Ovary (tissue), 3 donors: Measurements from ENCODE around the gene LLCFC1.

Source experiments
- EP300 ChIP-seq: sonication (generic); formaldehyde crosslinking; IDR thresholded peaks from one replicate; pipeline ENCODE4 v1.6.1; 2017; ENCODE audit warnings: antibody characterized with exemption
- POLR2A ChIP-seq: fragments of 450-650 bp; IDR thresholded peaks from one replicate; pipeline ENCODE4 v1.6.1; 2017; ENCODE audit warnings: antibody characterized with exemption, mild to moderate bottlenecking, moderate library complexity
- TF ChIP-seq, protein P1 (sequence below), 3 donors: fragments of 450-650 bp in 2 of 3; fragments of 200-600 bp in 1 of 3; IDR thresholded peaks; one replicate each; pipeline versions ENCODE4 v1.5.1 to v1.8.0; 2016 to 2022; ENCODE audit warnings: antibody characterized with exemption in 3 of 3, mild to moderate bottlenecking in 1 of 3
- donor health status: DM: no; HTN: no; CAD: no.

DNA sequence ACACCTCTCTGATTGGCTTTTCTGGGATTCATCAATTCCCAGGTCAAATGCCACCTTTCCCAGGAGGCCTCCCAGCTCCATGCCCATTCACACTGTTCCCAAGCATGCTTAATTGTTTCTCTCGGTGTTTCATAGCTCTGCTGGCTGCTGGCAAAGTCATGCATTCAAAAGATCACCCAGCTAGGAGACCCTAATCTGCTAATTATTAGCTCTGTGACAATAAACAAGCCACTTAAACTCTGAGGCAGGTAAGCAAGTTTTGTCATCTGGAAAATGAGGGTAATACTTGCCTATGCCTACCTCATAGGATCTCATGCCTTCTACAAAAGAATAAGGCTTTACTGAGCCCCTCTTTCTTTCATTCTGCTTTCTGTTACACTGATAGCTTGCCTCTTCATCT lies 23.7 kb downstream of the LLCFC1 start:
- TF ChIP-seq, protein P1, sequence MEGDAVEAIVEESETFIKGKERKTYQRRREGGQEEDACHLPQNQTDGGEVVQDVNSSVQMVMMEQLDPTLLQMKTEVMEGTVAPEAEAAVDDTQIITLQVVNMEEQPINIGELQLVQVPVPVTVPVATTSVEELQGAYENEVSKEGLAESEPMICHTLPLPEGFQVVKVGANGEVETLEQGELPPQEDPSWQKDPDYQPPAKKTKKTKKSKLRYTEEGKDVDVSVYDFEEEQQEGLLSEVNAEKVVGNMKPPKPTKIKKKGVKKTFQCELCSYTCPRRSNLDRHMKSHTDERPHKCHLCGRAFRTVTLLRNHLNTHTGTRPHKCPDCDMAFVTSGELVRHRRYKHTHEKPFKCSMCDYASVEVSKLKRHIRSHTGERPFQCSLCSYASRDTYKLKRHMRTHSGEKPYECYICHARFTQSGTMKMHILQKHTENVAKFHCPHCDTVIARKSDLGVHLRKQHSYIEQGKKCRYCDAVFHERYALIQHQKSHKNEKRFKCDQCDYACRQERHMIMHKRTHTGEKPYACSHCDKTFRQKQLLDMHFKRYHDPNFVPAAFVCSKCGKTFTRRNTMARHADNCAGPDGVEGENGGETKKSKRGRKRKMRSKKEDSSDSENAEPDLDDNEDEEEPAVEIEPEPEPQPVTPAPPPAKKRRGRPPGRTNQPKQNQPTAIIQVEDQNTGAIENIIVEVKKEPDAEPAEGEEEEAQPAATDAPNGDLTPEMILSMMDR (IDR thresholded peaks at IDR 0.05), result no peak
- TF ChIP-seq POLR2A (no peak), EP300 (no peak)
